Measurements from ENCODE around the gene NFX1. TPM values are rescaled to one million over a fixed set of nuclear protein-coding genes. Genes with fewer than 3 reads are reported as not detected.

Gene NFX1
- total RNA-seq, 2 experiments from 2014 or later, result 47.4 to 48.2 TPM

GRCh38 chr9:33419708-33420303 lies 129.5 kb downstream of the NFX1 start:
- Mint-ChIP-seq H3K36me3 (no peaks in the 10 kb centered on the region), H3K27ac (no peak overlapping the region), H3K4me1 (peaks cover 24% of the 10 kb centered on the region), H3K27me3 (peaks cover 2% of the 10 kb centered on the region), H3K4me3 (no peak overlapping the region), H3K9me3 (no peaks in the 10 kb centered on the region)
- POLR2A ChIA-PET, result no interaction called here
- ATAC-seq (ENCODE audit: low read depth) (no peak), DNase-seq (no peak)

Other genes starting within 250 kb of the NFX1 start
- 10 to 100 TPM; 22.2 to 22.9 TPM for gene SMU1, start 213.8 kb upstream of the NFX1 start, total RNA-seq
- 10 to 100 TPM; 34.6 to 35.7 TPM for gene B4GALT1, start 123.2 kb upstream of the NFX1 start, total RNA-seq
- gene SPINK4, start 50.3 kb upstream of the NFX1 start, total RNA-seq, result not detected
- gene BAG1, start 25.8 kb upstream of the NFX1 start, total RNA-seq, result 10 to 100 TPM; 63.8 to 73.2 TPM
- gene CHMP5, start 25.5 kb upstream of the NFX1 start, total RNA-seq, result 10 to 100 TPM; 96.1 to 97.1 TPM
- gene AQP7, start 112.1 kb downstream of the NFX1 start, total RNA-seq, result not detected
- gene AQP3, start 157.1 kb downstream of the NFX1 start, total RNA-seq, result 10 to 100 TPM; 29.1 to 32.0 TPM
- gene NOL6, start 183.4 kb downstream of the NFX1 start, total RNA-seq, result 10 to 100 TPM; 30.1 to 33.2 TPM
- gene ANKRD18B, start 233.7 kb downstream of the NFX1 start, total RNA-seq, result not detected